K562 (cell line): ENCODE measurements around the gene MINAR1. TPM values are rescaled to one million over a fixed set of nuclear protein-coding genes. Genes with fewer than 3 reads are reported as not detected.

Experiments
- ATAC-seq: fragments of 200-7000 bp; cut with Tn5 transposase; 3 replicates; pipeline ENCODE4 v1.9.1; 2020; ENCODE audit warnings: moderate library complexity
- BruUV-seq: library from RNA; stranded (reverse); fragments of 400-500 nt; replicated peaks from 2 replicates; lab custom pipeline; 2021; lab: Mats Ljungman, UMichigan
- CTCF ChIA-PET: fragments of 300-600 bp; formaldehyde crosslinking; extraction: SDS; loops from one replicate; lab custom pipeline; 2021; ENCODE audit warnings: low intra/inter-chr PET ratio; lab: Yijun Ruan, JAX
- POLR2A ChIA-PET: fragments of 300-600, 350-650 bp; sonication (Branson Sonifier 250); formaldehyde crosslinking; extraction: SDS; loops from one replicate; lab custom pipeline; 2021; ENCODE audit warnings: antibody characterized with exemption, inconsistent platforms; lab: Yijun Ruan, JAX
- DNase-seq, 4 experiments: peaks; one replicate each; pipeline versions ENCODE4 v3.0.0 to v3.0.0-alpha.2; 2011 to 2018; ENCODE audit warnings: low spot score in 3 of 4, mixed read lengths in 3 of 4; ENCODE audit errors: extremely low read depth in 1 of 4
- FAIRE-seq: peaks from 2 replicates; lab custom pipeline; 2011; peaks lifted over from hg19 to GRCh38; lab: Jason Lieb, UNC
- H2AFZ ChIP-seq: 2 replicates; pipeline ENCODE4 v1.6.0; 2011; ENCODE audit warnings: low read depth, low read length, control low read depth, inconsistent platforms
- H3K27ac ChIP-seq: fragments of 200-600 bp; 3 replicates; pipeline ENCODE4 v1.8.0; 2011; ENCODE audit warnings: low read depth, mild to moderate bottlenecking, control low read depth, inconsistent platforms, low read length, moderate library complexity, mixed read lengths; ENCODE audit errors: extremely low read depth
- H3K27me3 ChIP-seq, 2 experiments: fragments of 300-600 bp in 1 of 2; 2 replicates in 1 of 2; 3 replicates in 1 of 2; pipeline versions ENCODE4 v1.6.0 to v1.8.0; 2011; ENCODE audit warnings: inconsistent platforms in 2 of 2, low read length in 2 of 2, mild to moderate bottlenecking in 1 of 2, mixed read lengths in 1 of 2, moderate library complexity in 1 of 2; ENCODE audit not compliant: control insufficient read depth in 2 of 2, insufficient read depth in 2 of 2
- H3K36me3 ChIP-seq: fragments of 300-600 bp; 3 replicates; pipeline ENCODE4 v1.8.0; 2011; ENCODE audit warnings: mild to moderate bottlenecking, low read length, inconsistent platforms; ENCODE audit not compliant: control insufficient read depth, insufficient read depth
- H3K4me1 ChIP-seq, 2 experiments: fragments of 200-600 bp in 1 of 2; replicated peaks in 1 of 2; 2 replicates in 1 of 2; 3 replicates in 1 of 2; pipeline versions ENCODE4 v1.5.1 to v1.8.0; 2011; ENCODE audit warnings: inconsistent platforms in 2 of 2, low read length in 2 of 2, mild to moderate bottlenecking in 1 of 2, mixed read lengths in 1 of 2, moderate library complexity in 1 of 2; ENCODE audit not compliant: control insufficient read depth in 2 of 2, insufficient read depth in 2 of 2
- H3K4me2 ChIP-seq: 2 replicates; pipeline ENCODE4 v1.6.1; 2011; ENCODE audit warnings: low read length, control low read depth, inconsistent platforms, mixed read lengths; ENCODE audit not compliant: insufficient read depth
- H3K4me3 ChIP-seq: fragments of 200-600 bp; sonication (generic), shearing (Covaris generic); 2 replicates; pipeline ENCODE4 v1.5.1; 2016; ENCODE audit warnings: control low read depth, inconsistent platforms
- H3K79me2 ChIP-seq: fragments of 200-600 bp; 3 replicates; pipeline ENCODE4 v1.8.0; 2011; ENCODE audit warnings: low read length, inconsistent platforms; ENCODE audit not compliant: control insufficient read depth, insufficient read depth
- H3K9ac ChIP-seq, 2 experiments: 2 replicates each; pipeline versions ENCODE4 v1.6.0 to v1.6.1; 2011; ENCODE audit warnings: low read depth in 2 of 2, low read length in 2 of 2, control low read depth in 1 of 2, inconsistent platforms in 1 of 2, mild to moderate bottlenecking in 1 of 2, mixed read lengths in 1 of 2; ENCODE audit not compliant: insufficient read depth in 1 of 2
- H3K9me1 ChIP-seq: one replicate; pipeline ENCODE4 v1.6.0; 2011; ENCODE audit warnings: inconsistent platforms, mild to moderate bottlenecking, low read length, moderate library complexity; ENCODE audit not compliant: control insufficient read depth, insufficient read depth
- H3K9me3 ChIP-seq: replicated peaks from 2 replicates; pipeline ENCODE4 v1.5.1; 2011; ENCODE audit warnings: low read depth, low read length, inconsistent platforms; ENCODE audit not compliant: control insufficient read depth, insufficient read depth
- H4K20me1 ChIP-seq: replicated peaks from 2 replicates; pipeline ENCODE4 v1.6.1; 2011; ENCODE audit warnings: low read length, inconsistent platforms, mixed read lengths; ENCODE audit not compliant: control insufficient read depth, insufficient read depth
- ATF2 ChIP-seq: sonication (generic); formaldehyde crosslinking; IDR thresholded peaks from 2 replicates; pipeline ENCODE4 v1.8.1; 2022; ENCODE audit warnings: missing genetic modification reagents
- ZNF445 ChIP-seq: fragments of 250-450 bp; sonication (Bioruptor Pico); IDR thresholded peaks from 2 replicates; pipeline ENCODE4 v1.4.0; 2020; ENCODE audit warnings: low read depth, mild to moderate bottlenecking, moderate library complexity
- WGBS: fragments of 100-300 bp; shearing (Covaris generic); methylation state at CpG from one replicate; pipeline ENCODE4 v1.1.6; 2016; ENCODE audit warnings: low coverage, mixed read lengths; ENCODE audit not compliant: insufficient coverage; ENCODE audit errors: missing lambda C conversion rate; 5-methylcytosine and 5-hydroxymethylcytosine counted together
- in situ Hi-C: fragments of 300-500 bp; cut with MboI; formaldehyde crosslinking; loops from 4 replicates; pipeline ENCODE4 v1.15.0; 2018; ENCODE audit warnings: inconsistent platforms, mixed read lengths
- intact Hi-C: fragments of 100-400 bp; cut with micrococcal nuclease; formaldehyde crosslinking; loops from 2 replicates; pipeline ENCODE4 v1.14.2; 2022
- polyA plus RNA-seq, 8 experiments: library from polyadenylated mRNA; depleted of rRNA in 4 of 8; stranded (reverse) in 5 of 8; unstranded in 3 of 8; fragments of >200 nt; fragmentation: Nextera tagmentation in 2 of 8; fragmentation: Illumina TruSeq in 1 of 8; extraction: Ambion mirVana in 2 of 8; extraction: Trizol in 1 of 8; gene quantifications; 2 replicates each; pipeline versions ENCODE4 v1.2.1 to v1.2.3, GENCODE V29; 2011 to 2014; ENCODE audit warnings: inconsistent platforms in 1 of 8, missing spikeins in 1 of 8
- total RNA-seq, 7 experiments: library from RNA; depleted of rRNA in 6 of 7; stranded (reverse); fragments of >200 nt in 6 of 7; fragmentation: Illumina TruSeq in 2 of 7; extraction: Trizol in 2 of 7; gene quantifications; 2 replicates each; pipeline versions ENCODE4 v1.2.1 to v1.2.3, GENCODE V29; 2011 to 2021; ENCODE audit warnings: low replicate concordance in 1 of 7
- TF ChIP-seq, protein P1 (sequence below): sonication (generic); formaldehyde crosslinking; IDR thresholded peaks from 2 replicates; pipeline ENCODE4 v1.8.1; 2023; ENCODE audit warnings: mild to moderate bottlenecking, missing genetic modification reagents

MINAR1 gene
- total and polyA plus RNA-seq, 9 of the 15 experiments (the other 6 are each of a cell fraction or from before 2014, with no cell fraction given): 0.21 to 1.2 (median 0.52) TPM

GRCh38 chr15:79481793-79482192 lies 49.7 kb downstream of the MINAR1 start:
- Histone ChIP-seq H3K4me3 (no peak overlapping the region), H3K36me3 (no peaks in the 10 kb centered on the region)
- CTCF ChIA-PET: no interaction called here
- TF ChIP-seq ZNF445 (CRISPR knock-in tag) (no peak), ATF2 (CRISPR knock-in tag) (no peak)
- TF ChIP-seq, protein P1, sequence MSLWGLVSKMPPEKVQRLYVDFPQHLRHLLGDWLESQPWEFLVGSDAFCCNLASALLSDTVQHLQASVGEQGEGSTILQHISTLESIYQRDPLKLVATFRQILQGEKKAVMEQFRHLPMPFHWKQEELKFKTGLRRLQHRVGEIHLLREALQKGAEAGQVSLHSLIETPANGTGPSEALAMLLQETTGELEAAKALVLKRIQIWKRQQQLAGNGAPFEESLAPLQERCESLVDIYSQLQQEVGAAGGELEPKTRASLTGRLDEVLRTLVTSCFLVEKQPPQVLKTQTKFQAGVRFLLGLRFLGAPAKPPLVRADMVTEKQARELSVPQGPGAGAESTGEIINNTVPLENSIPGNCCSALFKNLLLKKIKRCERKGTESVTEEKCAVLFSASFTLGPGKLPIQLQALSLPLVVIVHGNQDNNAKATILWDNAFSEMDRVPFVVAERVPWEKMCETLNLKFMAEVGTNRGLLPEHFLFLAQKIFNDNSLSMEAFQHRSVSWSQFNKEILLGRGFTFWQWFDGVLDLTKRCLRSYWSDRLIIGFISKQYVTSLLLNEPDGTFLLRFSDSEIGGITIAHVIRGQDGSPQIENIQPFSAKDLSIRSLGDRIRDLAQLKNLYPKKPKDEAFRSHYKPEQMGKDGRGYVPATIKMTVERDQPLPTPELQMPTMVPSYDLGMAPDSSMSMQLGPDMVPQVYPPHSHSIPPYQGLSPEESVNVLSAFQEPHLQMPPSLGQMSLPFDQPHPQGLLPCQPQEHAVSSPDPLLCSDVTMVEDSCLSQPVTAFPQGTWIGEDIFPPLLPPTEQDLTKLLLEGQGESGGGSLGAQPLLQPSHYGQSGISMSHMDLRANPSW (CRISPR knock-in tag): no peak
- TF ChIP-seq, all 486 proteins: peak for 0
- Histone ChIP-seq H4K20me1 (no peaks in the 10 kb centered on the region), H2AFZ (no peak overlapping the region), H3K27me3 (peaks cover 2 to 29% of the 10 kb centered on the region in 2 experiments), H3K4me1 (no peaks in the 10 kb centered on the region), H3K27ac (no peak overlapping the region), H3K4me2 (no peak overlapping the region), H3K79me2 (no peaks in the 10 kb centered on the region), H3K9me1 (no peaks in the 10 kb centered on the region), H3K9me3 (no peaks in the 10 kb centered on the region), H3K9ac (no peak overlapping the region)
- ATAC-seq: no peak
- 18% methylated on average over 7 of the region's 7 CpGs for WGBS
- no TSS peak for BruUV-seq
- in situ Hi-C loops (no loop called here), intact Hi-C loops (no loop called here)
- POLR2A ChIA-PET: interaction anchor here (1.9 kb wide), 1 partner anchor 9 kb away, joined by 6 read pairs; no protein-coding TSS in a partner anchor
- no peak for FAIRE-seq
- no peak for DNase-seq

Other genes with a start within 250 kb of the MINAR1 start
- gene ANKRD34C, start 149.6 kb upstream of the MINAR1 start, total RNA-seq (2014; rRNA removed): not detected in 2 replicates
- gene ANKRD34C, start 149.6 kb upstream of the MINAR1 start, total RNA-seq (2014; rRNA removed; fragmentation: Illumina TruSeq; extraction: Trizol): not detected in 2 replicates
- not detected in 2 replicates for gene ANKRD34C, start 149.6 kb upstream of the MINAR1 start, total RNA-seq (2015; rRNA removed; fragmentation: Illumina TruSeq; extraction: Trizol)
- not detected in 2 replicates for gene ANKRD34C, start 149.6 kb upstream of the MINAR1 start, total RNA-seq (2021)
- not detected in 2 replicates for gene ANKRD34C, start 149.6 kb upstream of the MINAR1 start, polyA plus RNA-seq (2011; rRNA removed)
- gene ANKRD34C, start 149.6 kb upstream of the MINAR1 start, polyA plus RNA-seq (2014; fragmentation: Illumina TruSeq; extraction: Trizol): not detected in 2 replicates
- gene ANKRD34C, start 149.6 kb upstream of the MINAR1 start, polyA plus RNA-seq (2014; fragmentation: Nextera tagmentation; extraction: Ambion mirVana): under 1 TPM in 1 of 2 experiments, not detected in 1; 0.01 TPM
- gene ANKRD34C, start 149.6 kb upstream of the MINAR1 start, polyA plus RNA-seq (2014; rRNA removed): 0.08 TPM in 1 of 2 replicates, not detected in the other
- 65.0 and 81.7 TPM in 2 replicates for gene TMED3, start 121.2 kb upstream of the MINAR1 start, total RNA-seq (2014; rRNA removed)
- 39.1 and 41.2 TPM in 2 replicates for gene TMED3, start 121.2 kb upstream of the MINAR1 start, total RNA-seq (2014; rRNA removed; fragmentation: Illumina TruSeq; extraction: Trizol)
- gene TMED3, start 121.2 kb upstream of the MINAR1 start, total RNA-seq (2015; rRNA removed; fragmentation: Illumina TruSeq; extraction: Trizol): 52.1 and 52.3 TPM in 2 replicates
- gene TMED3, start 121.2 kb upstream of the MINAR1 start, total RNA-seq (2021): 51.4 and 52.9 TPM in 2 replicates
- 89.6 and 93.6 TPM in 2 replicates for gene TMED3, start 121.2 kb upstream of the MINAR1 start, polyA plus RNA-seq (2011; rRNA removed)
- gene TMED3, start 121.2 kb upstream of the MINAR1 start, polyA plus RNA-seq (2014; fragmentation: Illumina TruSeq; extraction: Trizol): 43.2 and 46.0 TPM in 2 replicates
- 10 to 100 TPM in 1 of 2 experiments, 1 to 10 TPM in 1; 6.1 to 12.5 TPM for gene TMED3, start 121.2 kb upstream of the MINAR1 start, polyA plus RNA-seq (2014; fragmentation: Nextera tagmentation; extraction: Ambion mirVana)
- 65.9 and 68.3 TPM in 2 replicates for gene TMED3, start 121.2 kb upstream of the MINAR1 start, polyA plus RNA-seq (2014; rRNA removed)